GOT3 (cell line): ENCODE measurements around the gene FARS2.

Experiments
- DNase-seq: peaks from one replicate; lab custom pipeline; 2025; ENCODE audit warnings: mixed read lengths; lab: John Stamatoyannopoulos, UW

The FARS2 gene

DNA sequence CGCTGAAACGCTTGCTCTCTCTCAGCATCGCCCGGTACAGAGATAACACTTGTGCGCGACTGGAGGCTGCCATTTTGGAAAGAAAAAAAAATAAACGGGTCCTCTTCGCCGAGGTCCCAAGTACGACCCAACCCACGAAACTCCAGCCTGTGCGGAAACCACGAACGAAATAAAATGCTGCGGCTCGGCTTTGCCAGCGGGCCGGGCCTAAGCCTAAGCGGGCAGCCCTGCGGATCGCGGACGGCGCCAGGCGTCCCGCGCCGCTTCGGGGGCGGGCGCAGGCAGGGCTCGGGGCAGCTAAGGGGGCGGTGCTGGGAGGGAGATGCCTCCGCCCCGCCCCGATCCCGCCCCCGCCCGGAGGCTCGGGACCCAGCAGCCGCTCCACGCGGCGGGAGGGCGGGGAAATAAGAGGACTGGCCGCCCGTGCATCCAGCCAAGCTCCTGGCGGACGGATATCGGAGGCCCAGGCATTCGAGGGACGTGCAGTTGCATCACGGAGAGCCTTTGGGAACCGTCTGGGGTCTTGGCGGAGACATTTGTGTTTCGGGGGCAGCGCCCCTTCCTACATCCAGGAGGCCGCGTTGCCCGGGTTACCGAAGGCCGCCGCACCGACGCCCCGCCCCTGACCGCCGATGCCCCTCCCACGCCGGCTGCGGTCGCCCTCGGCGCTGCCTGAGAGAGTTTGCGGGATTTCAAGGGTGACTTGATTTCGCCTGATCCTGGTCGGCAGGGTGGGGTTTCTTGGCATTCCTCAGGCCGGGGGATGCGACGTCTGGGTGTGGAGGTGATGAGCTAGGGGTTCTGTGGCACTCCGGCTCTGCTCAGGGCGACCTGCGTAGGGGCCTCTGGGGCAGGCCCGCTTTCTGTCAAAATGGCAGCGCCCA is at the start of gene FARS2, which contains the start of gene LYRM4:
Gene FARS2, plus strand, starts transcription at position 853 of the 884 bp plus-strand sequence.
Gene LYRM4, minus strand, starts transcription at position 290 of the 884 bp plus-strand sequence. Its CDS starts 217 bp downstream, at position 73.
- peak; percentile 92 for DNase-seq

DNA sequence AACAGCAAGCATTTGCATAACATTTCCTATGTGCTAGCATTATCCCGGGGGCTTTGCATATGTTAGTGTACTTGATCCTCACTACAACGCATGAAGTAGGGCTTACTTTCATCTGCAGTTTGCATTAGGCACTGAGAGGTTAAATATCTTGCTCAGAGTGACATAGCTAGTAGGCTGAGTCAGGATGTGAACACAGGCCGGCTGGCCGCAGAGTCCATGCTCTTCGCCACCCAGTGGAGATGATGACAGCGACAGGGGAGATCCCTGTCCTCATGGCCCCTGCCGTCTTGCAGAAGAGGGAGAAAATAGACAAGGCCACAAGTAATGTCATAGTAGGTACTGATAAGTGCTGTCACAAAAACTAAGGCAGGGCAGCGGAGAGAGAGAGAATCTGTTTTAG is 47.5 kb upstream of the FARS2 start:
- DNase-seq: no peak

DNA sequence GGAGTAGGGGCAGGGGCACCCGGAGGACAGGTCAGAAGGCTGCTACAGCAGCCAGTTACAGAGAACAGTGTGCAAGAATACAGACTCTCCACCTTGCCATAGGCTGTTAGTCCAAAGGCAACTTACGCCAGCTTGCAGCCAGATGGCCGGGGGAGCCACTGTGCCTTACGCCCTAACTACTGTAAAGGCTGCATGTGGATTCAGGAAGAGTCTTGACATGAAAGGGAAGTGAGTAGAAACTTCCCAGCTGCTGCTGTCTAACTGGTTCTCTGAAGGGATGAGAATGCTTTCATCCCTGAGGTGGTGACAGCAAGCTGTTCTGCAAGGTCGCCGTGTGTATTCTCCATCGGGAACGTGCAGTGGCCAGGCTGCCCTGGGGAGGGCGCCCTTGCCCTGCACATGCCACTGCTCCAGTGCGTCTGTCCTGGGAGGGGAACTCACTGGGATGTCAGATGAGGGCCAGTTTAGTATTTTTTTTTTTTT is 46.7 kb upstream of the FARS2 start:
- DNase-seq: no peak

DNA sequence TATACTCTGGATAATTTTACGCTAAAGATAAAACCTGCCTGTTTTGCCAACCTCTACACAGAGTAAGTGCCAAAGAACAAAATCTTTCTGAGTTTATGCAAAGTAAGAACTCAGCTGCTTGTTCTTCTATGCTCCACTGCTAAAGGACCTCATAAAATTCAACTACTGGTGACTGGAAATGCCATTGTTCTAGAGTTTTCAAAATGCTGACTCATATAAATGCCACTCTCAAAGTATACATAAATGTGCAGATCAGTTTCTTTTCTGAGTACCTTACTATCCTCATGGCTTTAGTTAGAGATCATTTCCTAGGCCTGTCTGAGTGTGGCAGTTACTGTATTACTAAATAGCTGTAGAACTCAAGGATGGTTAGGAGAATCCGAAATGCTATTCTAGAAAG is 46.2 kb upstream of the FARS2 start:
- DNase-seq: no peak

DNA sequence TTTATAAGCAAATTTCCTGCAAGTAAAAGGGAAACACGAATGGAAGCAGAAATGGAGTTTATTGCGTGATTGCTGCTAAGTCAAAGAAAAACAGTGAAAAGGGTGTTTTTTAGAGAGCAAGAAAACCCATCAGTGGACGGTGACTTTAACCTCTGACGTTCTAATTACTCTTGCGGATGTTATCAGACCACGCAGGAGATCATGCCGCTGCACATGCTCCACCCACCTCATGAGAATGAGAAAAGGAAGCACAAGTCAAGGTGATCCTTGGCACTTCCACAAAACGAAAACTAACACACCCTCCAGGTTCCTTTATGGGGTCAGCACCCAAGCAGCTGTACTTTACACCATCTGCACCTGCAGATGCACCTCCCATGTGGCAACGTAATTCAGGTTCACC is 45.5 kb upstream of the FARS2 start:
- DNase-seq: no peak

DNA sequence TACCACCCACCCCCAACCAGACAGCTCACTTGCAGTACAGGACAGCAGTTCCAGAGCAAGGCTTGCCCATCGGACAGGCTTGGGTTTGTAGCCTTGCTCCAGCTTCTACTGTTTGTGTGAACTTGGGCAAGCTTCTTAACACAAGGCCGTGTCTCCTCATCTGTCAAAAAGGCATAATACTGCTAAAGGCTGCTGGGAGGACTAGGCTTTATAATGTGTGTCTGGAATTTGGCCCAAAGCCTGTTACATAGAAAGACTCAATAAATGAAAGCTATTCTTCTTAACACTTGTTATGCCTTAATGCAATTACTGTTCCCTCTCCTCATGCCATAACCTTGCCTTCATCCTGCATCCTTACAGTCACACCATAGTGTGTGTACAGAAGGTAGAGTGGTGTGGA is 44.0 kb upstream of the FARS2 start:
- DNase-seq: no peak

DNA sequence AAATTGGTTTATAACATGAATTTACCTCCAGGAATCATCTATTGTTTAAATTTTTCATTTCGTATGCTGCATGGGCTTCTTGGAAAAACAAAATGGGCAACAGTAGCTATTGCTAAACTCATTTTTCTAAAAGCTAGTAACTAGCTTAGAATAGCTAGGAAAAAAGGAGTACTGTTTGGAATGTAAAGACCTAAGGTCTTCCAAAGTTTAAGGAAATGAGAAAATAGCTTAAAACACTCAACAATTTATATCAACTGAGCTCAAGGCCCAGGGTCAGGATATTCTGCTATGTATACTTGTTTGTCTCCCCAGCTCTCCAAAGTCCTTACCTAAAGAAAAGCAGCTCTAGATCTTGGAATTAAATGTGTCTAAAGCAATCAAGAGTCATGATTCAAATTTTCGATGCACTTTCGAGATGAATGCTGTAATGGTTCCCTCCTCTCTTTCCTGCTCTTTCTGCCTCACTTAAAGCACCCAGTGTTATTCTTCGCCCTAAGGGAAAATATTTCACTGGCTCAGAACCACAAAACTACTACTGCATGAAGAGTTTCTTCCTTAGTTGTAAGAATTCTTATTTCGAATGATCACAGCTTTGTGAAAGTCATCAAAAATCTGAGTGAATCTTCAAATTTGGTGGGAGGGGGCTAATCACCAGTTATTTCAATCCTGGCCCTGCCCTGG is 42.2 kb upstream of the FARS2 start:
- DNase-seq: no peak

DNA sequence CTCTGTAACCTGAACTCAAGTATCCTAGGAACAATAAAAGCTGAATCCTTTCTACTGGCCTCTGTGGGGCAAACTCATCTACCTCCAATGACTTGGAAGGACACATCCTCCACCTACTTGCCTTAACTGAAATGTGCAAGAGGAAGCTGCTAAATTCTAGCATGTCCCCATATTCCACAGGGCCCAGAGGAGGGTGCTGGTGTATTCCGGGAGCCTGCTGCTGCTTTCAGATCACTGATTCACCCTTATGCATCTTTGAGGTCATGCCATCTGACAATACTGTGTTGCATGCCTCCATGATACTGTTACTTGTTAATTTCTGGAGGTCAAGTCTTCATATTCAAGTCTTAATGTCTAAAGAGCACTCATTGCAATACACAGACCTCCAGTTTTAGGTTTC is 40.9 kb upstream of the FARS2 start:
- DNase-seq: no peak

DNA sequence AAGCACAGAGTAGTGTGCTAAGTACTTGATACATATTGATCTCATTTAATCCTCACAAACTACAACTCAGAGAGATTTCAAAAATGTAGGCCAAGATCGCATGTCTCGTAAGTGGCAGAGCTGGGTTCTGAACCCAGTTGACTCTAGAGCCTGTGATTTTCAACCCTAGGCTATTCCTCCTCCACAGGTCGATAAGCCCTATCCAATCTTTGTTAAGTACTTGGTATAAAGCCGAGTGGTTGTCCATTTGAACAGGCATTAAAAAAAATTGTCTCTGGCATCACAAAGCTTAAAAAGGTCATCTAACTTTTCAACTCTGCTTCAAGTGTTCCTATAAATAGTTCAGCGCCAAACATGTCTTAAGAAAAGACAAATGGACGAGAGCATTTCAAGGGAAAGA is 38.0 kb upstream of the FARS2 start:
- no peak for DNase-seq

DNA sequence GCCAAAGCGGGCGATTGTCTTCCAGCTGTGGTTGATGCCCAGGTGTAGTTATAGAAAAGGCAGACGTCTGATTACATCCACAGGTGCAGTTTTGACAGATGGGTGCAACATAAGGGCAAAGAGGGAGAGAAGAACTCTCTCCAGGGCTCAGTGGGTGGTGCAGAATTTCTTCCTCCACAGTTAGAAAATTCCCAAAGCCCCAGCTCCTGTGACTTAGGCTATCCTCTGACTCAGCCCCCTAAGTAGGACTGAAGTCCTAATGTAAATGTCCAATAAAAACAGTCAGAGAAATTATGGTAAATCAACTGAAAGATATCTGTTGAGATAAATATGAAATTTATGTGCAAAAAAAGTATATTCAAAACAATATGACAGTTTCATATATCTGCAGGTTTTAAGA is 32.0 kb upstream of the FARS2 start:
- DNase-seq: no peak

DNA sequence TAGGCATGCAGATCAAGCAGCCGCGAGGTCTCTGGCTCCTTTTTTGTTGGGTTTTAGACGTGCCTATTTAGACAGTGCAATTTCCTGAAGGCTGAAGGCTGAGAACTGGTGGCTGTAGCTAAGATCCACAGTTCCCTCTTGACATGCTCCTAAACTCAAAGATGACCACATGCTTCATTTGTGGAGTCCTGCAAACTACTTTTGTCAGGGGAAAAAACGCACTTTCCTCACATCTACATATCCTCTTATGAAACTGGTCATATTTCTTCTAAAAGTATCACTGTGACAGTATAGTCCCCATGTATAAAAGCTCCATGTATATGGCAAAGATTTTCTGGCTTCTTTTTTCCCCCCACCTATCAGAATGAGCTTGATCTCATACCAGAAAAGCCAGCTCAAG is 31.2 kb upstream of the FARS2 start:
- no peak for DNase-seq

DNA sequence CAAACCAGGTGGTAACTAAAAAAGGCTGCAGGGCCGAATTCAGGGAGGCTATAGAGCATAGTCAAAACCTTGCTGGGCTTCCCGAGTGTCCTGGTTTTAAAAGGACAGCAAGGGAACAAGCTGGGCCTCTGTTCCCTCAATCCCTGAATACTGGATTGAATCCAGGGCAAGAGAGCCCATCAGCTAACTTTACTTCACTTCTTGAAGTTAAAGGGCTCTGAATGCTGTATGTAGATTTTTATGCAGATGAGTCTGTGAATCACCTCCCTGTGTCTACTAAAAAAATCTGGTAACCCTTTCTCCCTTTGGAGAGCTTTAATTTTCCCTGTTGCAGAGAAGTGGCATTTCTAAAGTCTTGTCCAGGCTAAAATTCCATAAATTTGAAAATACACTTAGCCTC is 30.0 kb upstream of the FARS2 start:
- no peak for DNase-seq

DNA sequence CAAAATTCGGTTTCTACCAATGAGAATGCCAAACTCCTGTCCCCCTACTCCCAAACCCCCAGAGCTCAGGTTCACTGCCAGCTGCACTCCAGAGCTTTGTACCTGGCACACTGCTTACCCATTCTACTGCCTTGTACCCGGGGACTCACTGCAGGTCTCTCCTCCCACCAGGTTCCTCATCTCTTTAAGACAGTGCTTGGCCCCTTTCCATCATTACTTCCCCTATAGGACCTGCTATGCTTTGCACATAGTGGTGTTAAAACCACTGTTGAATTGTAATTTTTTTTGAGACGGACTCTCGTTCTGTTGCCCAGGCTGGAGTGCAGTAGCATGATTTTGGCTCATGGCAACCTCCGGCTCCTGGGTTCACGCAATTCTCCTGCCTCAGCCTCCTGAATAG is 26.4 kb upstream of the FARS2 start:
- no peak for DNase-seq

DNA sequence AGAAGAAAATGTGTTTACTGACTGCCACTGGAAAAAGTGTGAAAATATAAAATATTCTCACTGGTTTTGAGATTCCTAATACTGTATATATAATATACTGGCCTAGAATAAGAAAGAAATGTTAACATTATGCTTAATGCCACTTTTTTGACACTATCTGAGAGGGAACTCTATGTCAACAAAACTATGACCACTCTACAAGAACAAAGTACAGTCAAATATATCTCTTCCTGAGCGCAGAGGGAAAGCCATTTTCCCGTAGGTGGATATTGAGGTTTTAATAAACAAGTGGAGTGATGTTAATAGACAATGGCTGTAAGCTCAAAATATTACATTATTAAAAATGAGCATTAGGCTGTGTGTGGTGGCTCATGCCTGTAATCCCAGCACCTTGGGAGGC is 25.5 kb upstream of the FARS2 start:
- DNase-seq: no peak

DNA sequence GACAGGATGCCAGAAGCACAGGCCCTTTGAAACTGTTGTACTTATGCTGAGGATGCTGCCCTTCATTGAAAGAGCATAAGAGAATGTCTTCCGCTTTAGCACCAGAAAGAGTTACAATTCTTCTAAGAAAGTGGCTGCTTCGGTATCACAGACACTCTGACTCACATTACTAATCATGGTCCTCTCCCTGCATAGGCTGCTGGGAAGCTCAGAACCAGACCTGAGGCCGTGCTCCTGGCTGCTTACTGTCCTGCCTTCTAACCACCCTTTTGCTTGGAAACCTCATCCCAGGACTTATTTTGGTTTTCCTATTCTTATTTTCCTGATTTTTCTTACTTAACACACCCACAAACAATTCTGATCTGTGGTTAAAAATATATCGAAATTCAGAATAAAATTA is 23.5 kb upstream of the FARS2 start:
- DNase-seq: no peak

DNA sequence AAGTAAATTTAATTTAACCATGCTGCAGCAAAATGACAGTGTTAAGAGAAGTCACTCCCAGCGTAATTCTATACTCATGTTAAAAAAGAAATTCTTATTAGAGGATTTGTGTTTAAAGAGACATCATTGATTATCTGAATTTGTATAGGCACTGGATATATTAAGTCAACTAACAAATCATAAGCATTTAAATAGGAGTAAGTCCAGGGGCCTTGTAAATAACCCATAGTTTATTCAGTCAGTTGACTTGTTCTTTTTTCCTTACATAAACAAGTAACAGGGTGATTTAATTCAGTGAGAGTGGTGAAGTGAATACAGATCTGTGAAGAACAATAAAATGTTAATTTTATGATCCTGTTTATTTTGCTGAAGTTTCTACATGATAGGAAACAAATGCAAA is 23.0 kb upstream of the FARS2 start:
- DNase-seq: no peak

DNA sequence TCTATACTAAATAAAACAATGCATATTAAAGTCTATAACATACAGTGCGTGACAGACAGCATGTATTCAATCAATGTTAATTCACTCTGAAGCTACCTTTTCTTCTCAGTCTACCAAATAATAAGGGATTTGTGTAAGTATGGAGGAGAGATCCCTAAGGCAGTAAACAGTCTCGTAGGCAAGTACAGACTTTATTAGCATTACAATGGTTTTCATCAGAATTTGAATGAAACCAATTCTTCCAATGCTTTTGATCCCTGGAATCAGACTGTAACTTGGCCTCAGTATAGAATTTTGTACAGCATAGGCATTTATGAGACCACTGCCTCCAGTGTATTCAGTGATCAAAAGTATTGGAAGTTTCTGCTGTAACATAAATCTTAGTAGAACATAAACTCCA is 20.1 kb upstream of the FARS2 start:
- DNase-seq: no peak

DNA sequence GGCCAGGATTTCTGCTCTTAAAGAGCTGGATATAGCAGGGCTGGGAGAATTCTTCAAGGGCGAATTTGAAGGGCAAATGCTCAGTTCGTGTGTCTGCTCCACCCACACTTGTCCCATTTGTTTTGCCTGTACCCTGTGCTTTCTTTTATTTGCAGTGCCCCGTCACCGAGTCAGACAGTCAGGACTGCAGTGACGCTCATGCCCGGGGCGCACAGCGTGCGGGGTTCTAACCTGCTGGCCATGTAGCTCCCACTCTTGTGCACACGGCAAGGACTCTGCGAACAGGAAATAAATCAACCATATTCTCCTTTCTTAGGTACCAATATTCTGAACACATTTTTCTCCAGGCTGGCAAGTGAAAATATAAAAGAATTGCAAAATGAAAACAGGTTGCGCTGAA is 18.2 kb upstream of the FARS2 start:
- no peak for DNase-seq

DNA sequence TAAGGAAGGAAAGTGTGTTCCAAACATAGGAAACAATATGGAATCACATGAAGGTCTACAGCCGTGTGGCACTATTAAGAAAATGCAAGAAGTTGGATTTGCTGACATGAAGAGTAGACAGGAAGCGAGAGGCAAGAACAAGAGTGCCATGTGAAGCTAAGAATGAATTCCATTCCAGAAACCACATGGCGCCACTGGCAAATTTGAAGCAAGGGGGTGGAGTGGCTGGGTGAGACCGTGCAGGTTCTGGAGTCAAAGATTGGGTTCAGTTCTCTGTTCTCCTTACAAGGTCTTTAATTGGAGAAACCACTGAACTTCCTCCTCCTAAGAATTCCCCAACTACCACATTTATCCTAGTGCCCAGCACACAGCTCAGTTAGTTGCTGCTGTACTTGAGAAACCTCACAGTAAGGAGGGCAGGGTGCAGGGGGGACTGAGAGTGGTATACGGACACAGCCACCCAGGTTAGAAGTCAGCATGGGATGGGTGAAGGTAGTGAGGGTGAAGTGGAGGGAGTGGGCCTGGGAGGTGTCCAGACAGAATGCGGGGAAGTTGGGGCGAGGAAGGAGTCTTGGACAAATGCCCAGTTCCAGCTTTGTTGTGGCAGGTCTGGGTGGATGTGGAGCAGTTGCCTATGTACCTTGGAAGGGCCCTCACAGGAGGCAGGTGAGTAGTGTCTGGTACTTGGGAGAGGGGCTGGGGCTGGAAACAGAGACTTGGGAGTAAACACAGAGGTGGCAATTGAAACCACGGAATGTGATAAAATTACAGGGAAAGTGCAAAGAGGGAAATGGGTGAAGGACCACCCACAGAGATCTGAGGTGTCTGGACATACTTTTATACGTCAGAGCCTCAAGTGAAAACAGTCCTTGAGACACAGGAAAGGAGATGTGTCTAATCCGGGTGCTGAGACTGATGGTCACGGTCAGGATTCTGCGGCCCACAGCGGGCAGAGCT is 14.9 kb upstream of the FARS2 start:
- no peak for DNase-seq

DNA sequence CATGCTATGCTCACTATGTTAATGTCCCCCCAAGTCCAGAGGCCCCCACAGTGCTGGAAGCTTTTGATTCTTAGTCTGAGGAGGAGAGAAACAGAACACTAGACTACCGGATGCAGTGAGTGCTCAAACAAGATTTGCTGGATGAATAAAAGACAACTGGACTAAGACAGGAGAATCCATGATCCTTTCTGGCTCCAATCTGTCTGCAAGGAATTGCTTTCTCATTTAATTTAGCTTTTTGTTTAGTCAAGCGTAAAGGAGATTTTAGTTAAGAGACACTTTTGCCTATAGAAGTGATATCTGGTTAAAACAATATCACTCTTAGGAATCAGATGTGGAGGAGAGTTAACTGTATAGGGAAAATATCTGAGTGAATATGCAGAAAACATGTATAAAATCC is 14.1 kb upstream of the FARS2 start:
- DNase-seq: no peak

DNA sequence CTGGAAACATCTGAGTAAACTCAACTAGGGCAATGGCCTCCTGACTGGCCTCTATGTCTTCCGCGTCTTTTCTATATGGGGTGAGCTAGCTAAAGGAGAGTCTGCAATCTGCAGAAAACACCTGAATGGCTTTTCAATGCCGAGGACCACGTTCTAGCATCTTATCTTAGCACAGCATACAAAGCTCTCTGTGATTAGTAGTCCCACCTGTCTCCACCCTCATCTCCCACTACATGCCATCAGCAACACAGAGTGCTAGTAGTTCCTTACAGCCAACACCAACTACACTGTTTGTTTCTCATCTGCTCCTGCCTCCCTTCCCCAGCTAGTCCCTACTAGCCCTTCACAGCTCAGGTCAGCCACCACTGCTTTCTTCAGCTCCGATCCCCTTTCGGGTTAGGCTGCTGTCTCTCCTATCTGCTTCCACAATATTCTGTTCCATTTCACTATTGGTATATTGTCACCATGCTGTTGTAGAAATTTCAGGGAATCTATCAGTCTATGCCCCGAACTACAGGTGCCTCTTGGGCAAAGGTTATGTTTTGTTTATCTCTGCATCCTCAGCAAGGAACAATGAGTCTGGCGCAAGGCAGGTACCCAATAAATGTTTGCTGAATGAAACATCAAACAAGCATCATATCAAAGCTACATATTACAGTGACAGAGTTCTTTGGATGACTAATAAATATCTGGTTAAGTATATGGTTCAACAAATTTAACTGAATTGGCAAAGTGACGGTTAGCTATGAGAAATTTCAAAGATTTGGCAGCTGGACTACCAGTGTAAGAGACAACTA is 12.8 kb upstream of the FARS2 start:
- DNase-seq: no peak
